GM21619 (cell line): Measurements from ENCODE around the gene PLXDC2.
A peak's percentile ranks its signal among the peaks of the same experiment; 100 is the strongest.

Source experiments
- ATAC-seq: cut with Tn5 transposase; IDR thresholded peaks from one replicate; pipeline ENCODE4 v1.9.1; 2021; ENCODE audit not compliant: unreplicated experiment

Gene PLXDC2

GRCh38 chr10:19932806-19933371, 116.7 kb downstream of the PLXDC2 start:
- no peak for ATAC-seq

GRCh38 chr10:19933772-19934171, 117.5 kb downstream of the PLXDC2 start:
- ATAC-seq, result no peak

DNA sequence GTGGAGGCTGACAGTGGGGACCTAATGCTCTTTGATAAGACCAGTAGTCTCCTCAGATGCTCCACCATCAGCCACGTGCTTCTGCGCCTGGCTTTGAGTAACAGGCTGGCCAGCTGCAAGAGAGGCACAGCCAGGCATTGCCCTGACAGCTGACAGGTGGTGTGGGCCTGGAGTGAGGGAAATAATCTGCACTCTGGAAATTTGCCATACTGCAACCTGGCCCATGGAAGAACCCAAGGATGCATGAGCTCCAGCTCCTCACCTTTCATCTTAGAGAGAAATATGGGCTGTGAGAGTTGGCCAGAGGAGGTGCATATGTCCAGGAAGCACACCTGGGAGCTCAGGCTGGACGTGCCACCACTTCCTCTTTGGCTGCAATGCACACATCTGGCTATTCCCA, 118.9 kb downstream of the PLXDC2 start:
- ATAC-seq, result no peak

DNA sequence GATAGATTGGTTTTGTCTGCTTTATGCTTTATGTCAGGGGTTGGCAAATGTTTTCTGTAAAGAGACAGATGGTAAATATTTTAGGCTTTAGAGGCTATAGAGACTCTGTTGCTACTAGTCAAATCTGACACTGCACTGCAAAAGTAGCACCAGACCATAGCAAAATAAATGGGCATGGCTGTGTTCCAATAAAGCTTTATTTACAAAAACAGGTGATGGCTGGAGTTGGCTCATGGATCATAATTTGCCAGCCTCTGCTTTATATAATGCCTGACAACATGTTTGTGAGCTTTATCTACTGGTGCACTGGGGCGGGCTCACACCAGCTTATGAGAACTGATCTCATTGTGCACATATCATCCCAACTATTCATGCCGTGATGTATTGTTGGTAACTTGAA, 120.1 kb downstream of the PLXDC2 start:
- ATAC-seq, result no peak

GRCh38 chr10:19937989-19938388, 121.8 kb downstream of the PLXDC2 start:
- no peak for ATAC-seq

GRCh38 chr10:19941206-19941880, 125.1 kb downstream of the PLXDC2 start:
- ATAC-seq, result no peak

- no peak for ATAC-seq
Measured at GRCh38 chr10:19944911-19945663, 128.9 kb downstream of the PLXDC2 start.

DNA sequence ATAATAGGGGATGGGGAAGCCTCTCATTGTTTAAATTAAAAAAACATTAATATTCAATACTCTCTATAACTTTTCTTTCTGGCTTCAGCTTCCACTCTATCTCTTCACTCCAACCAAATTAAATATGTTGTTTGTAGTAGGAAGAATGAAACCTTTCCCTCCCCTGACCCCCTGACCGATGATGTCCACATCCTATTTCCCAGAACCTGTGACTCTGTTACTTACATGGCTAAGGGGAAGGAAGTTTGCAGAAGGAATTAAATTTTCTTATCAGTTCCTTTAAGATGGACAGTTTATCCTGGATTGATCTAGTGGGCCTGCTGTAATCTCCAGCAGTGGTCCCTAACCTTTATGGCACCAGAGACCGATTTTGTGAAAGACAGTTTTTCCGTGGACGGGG, 130.0 kb downstream of the PLXDC2 start:
- ATAC-seq, result no peak

DNA sequence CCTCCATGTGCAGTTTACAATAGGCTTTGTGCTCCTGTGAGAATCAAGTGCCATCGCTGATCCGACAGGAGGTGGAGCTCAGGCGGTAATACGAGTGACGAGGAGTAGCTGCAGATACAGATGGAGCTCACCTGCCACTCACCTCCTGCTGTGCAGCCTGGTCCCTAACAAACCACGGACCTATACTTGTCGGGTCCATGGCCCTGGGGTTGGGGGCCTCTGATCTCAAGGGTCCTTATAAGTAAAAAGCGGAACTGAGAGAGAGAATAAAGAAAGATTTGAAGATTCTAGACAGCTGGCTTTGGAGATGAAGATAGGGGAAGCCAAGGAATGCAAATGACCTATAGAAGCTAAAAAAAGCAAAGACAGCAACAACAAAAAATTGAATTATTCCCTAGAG, 130.6 kb downstream of the PLXDC2 start:
- ATAC-seq, result peak; percentile 50

GRCh38 chr10:19947215-19947614, 131.0 kb downstream of the PLXDC2 start:
- ATAC-seq, result peak; percentile 23

GRCh38 chr10:19947656-19948055, 131.4 kb downstream of the PLXDC2 start:
- no peak for ATAC-seq

DNA sequence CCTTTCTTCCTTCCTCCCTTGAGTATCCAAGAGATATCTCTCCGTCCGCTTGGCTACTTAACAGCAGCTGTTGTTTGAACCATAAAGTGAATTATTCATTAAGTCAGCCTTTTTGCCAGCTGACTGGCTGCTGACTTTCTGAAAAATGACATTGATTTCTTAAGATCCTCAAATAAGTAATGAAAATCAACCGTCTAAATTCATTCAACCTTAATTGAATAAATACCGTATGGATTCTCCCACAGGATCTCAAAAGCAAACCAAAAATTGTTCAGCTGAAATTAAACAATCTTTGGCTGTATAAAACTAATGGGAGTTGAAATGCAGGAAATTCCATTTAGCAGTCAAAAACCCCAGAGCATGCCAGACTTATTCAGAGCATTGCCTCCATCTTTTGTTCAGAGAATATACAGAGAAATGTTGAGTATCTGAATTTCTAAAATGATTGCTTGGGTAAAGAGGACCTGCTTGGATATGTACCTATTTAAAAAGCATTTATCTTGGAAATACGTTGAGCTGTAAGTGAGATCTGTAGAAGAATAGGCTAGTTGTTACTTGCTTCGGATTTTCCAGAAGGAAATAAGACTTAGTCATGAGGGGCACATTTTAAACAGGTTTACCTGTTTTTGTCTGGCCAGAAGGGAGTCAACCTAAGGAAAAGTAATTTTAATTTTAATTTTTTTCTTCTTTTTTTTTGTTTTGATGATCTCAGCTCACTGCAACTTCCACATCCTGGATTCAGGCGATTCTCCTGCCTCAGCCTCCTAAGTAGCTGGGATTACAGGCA, 136.2 kb downstream of the PLXDC2 start:
- no peak for ATAC-seq

GRCh38 chr10:19954601-19955000, 138.4 kb downstream of the PLXDC2 start:
- ATAC-seq, result no peak

DNA sequence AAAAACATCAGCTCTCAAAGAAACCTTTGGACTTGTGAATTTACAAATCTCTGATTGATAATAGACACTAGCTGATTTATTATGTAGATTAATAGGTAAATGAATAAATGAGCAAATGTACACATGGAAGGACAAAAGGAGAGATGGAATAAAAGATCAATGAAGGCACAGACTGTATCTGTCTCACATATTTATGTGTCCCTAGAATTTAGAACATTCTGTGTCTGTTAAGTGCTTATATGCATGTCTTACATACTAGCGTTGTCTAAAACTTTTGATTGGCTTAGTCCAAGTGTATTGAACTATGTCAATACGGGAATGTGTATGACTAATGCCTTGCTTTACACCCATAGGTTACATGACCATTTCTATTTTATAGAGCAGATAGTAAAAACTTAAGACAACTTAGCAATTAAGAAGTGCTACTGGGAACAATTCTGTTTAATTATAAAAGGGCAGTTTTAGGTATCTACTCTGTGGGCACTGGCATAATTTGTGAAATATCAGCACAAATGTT, 140.3 kb downstream of the PLXDC2 start:
- no peak for ATAC-seq

- ATAC-seq, result peak; percentile 97
Measured at GRCh38 chr10:19958787-19959186, 142.6 kb downstream of the PLXDC2 start.

GRCh38 chr10:19961076-19962053, 145.1 kb downstream of the PLXDC2 start:
- ATAC-seq, result no peak

DNA sequence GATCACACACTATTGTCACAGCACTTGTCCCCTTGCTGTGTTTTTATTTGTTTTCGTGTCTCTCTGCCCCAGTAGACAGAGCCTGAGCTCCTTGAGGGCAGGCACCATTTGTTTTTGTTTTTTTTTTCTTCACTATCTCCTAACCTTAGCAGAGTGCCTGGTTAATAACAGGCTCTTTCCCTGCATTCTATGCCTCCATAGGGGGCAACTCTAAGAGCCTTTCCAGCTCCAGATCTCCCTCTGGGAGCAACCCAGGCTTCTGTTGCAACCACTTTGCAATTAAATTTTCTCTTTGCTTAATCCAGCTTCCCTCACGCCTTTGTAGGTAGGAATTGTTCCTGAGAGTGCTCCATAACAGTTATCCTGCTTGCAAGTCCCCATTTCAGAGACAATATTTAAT, 148.4 kb downstream of the PLXDC2 start:
- no peak for ATAC-seq

- ATAC-seq, result no peak
Measured at GRCh38 chr10:19966751-19967150, 150.5 kb downstream of the PLXDC2 start.

GRCh38 chr10:19967981-19968380, 151.7 kb downstream of the PLXDC2 start:
- ATAC-seq, result no peak

DNA sequence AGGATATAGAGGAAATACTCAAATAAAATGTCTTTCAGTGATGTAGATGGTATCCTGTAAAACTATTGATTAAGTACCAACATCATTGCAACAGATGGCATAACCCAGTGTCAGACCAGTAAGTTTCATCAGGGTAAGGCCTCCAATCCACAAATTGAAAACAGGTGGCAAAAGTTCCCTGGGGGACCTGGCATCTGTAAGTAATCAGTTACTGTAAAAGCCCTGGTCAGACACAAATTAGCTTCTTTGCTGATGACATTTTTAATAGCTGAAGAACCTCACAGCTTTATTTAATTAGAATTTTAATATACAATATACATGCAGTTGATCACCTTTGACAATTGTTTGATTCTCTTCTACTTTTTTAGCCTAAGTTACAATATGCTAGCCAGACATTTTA, 152.5 kb downstream of the PLXDC2 start:
- no peak for ATAC-seq
